Progenitor cell of endocrine pancreas (in vitro differentiated cells): ENCODE data around the gene CLCN6. TPM values are rescaled to one million over a fixed set of nuclear protein-coding genes. Genes with fewer than 3 reads are reported as not detected.

Source experiments
- DNase-seq: peaks from one replicate; pipeline ENCODE4 v3.0.0; 2021; ENCODE audit warnings: low spot score; ENCODE audit not compliant: unreplicated experiment
- H3K27ac Mint-ChIP-seq: 2 replicates; pipeline ENCODE4 v1.8.0; 2021; ENCODE audit warnings: mild to moderate bottlenecking, moderate library complexity, mixed read lengths
- H3K27me3 Mint-ChIP-seq: 2 replicates; pipeline ENCODE4 v1.8.0; 2021; ENCODE audit warnings: mixed read lengths
- H3K36me3 Mint-ChIP-seq: 2 replicates; pipeline ENCODE4 v1.8.0; 2022; ENCODE audit warnings: mixed read lengths; ENCODE audit not compliant: insufficient read depth
- H3K4me1 Mint-ChIP-seq: 2 replicates; pipeline ENCODE4 v1.8.0; 2021; ENCODE audit warnings: low read depth, mixed read lengths
- H3K4me3 Mint-ChIP-seq: 2 replicates; pipeline ENCODE4 v1.8.0; 2021; ENCODE audit warnings: low read depth, mild to moderate bottlenecking, moderate library complexity, mixed read lengths
- H3K9me3 Mint-ChIP-seq: 2 replicates; pipeline ENCODE4 v1.8.0; 2021; ENCODE audit warnings: low read depth, mixed read lengths
- CTCF ChIP-seq: fragments of 200-600 bp; sonication (generic); IDR thresholded peaks from one replicate; pipeline ENCODE4 v1.5.0; 2021; ENCODE audit warnings: antibody characterized with exemption, mild to moderate bottlenecking; ENCODE audit not compliant: unreplicated experiment
- total RNA-seq: library from RNA; stranded (reverse); gene quantifications from 2 replicates; pipeline ENCODE4 v1.2.1, GENCODE V29; 2021

Gene CLCN6
- total RNA-seq, 1 donor from 2014 or later: 44.3 TPM

- Mint-ChIP-seq H3K27ac (peak overlapping the region; percentile 97), H3K36me3 (peaks cover 9% of the 10 kb centered on the region), H3K4me3 (peak overlapping the region; percentile 100), H3K4me1 (peaks cover 44% of the 10 kb centered on the region), H3K9me3 (no peaks in the 10 kb centered on the region), H3K27me3 (no peaks in the 10 kb centered on the region)
- TF ChIP-seq CTCF: no peak
- DNase-seq: no peak
Measured at GRCh38 chr1:11804666-11805421, 1.1 kb upstream of the CLCN6 start.

GRCh38 chr1:11806307-11806936, 431 bp downstream of the CLCN6 start:
- Mint-ChIP-seq H3K27ac (peak overlapping the region; percentile 97), H3K27me3 (no peaks in the 10 kb centered on the region), H3K4me1 (peaks cover 44% of the 10 kb centered on the region), H3K4me3 (peak overlapping the region; percentile 100), H3K9me3 (no peaks in the 10 kb centered on the region), H3K36me3 (peaks cover 5% of the 10 kb centered on the region)
- DNase-seq: no peak
- TF ChIP-seq CTCF: no peak

- H3K4me1 Mint-ChIP-seq: peaks cover 44% of the 10 kb centered on the region
- no peak for TF ChIP-seq CTCF
- no peaks in the 10 kb centered on the region for H3K9me3 Mint-ChIP-seq
- no peaks in the 10 kb centered on the region for H3K27me3 Mint-ChIP-seq
- peaks cover 5% of the 10 kb centered on the region for H3K36me3 Mint-ChIP-seq
- H3K4me3 Mint-ChIP-seq: peak overlapping the region; percentile 100
- H3K27ac Mint-ChIP-seq: peak overlapping the region; percentile 97
- no peak for DNase-seq
Measured at GRCh38 chr1:11807133-11807532, 1.1 kb downstream of the CLCN6 start.

- Mint-ChIP-seq H3K4me3 (no peak overlapping the region), H3K36me3 (peaks cover 21% of the 10 kb centered on the region), H3K27ac (no peak overlapping the region), H3K9me3 (no peaks in the 10 kb centered on the region), H3K27me3 (no peaks in the 10 kb centered on the region), H3K4me1 (peaks cover 6% of the 10 kb centered on the region)
- DNase-seq: no peak
- TF ChIP-seq CTCF: no peak
Measured at GRCh38 chr1:11813021-11813420, 7.0 kb downstream of the CLCN6 start.

- Mint-ChIP-seq H3K27ac (peak overlapping the region; percentile 41), H3K36me3 (peaks cover 25% of the 10 kb centered on the region)
Measured at GRCh38 chr1:11817192-11817591, 11.2 kb downstream of the CLCN6 start.

More at GRCh38 chr1:11817192-11817591, 11.2 kb downstream of the CLCN6 start:
- Mint-ChIP-seq H3K9me3 (no peaks in the 10 kb centered on the region), H3K4me1 (no peaks in the 10 kb centered on the region), H3K4me3 (no peak overlapping the region), H3K27me3 (no peaks in the 10 kb centered on the region)
- no peak for DNase-seq
- TF ChIP-seq CTCF: no peak
